GM19193 (cell line): ENCODE results near the gene IMPG2.

ENCODE experiments used
- POLR2A ChIP-seq: IDR thresholded peaks from 4 replicates; pipeline ENCODE4 v1.6.1; 2011; ENCODE audit not compliant: insufficient read depth, insufficient read length; ENCODE audit errors: extremely low read depth

Gene IMPG2

DNA sequence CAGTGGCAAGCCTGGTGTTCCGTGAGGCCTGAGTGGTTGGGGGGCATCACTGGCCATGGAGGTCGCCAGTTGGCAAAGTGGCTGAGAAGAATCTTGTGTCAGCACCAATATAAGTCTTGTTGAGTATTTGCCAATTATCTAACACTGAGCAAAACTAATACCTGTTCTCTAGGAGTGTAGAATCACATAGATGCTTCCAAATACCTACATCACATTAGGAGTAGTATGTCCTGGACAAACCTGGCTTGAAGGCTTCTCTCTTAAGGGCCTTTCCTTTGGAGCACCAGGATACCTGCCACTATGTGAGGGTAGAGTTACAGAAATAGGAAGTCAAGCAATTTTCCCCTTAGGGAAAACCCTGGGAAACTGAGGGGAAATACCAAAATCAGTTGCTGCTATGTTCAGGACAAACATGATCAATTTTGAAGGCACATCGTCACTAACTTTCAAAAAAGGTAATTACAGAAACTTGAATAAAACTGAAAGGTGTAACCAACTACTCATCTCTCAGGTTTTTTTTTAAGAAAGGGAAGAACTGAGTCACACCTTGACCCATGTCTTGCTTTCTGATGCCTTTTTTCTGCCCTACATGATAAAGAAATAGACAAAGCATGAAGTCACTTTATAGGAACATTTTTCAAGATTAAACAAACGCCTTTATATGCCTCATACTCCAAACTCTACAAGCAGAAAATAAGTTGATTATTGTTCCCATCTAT, 100.4 kb downstream of the IMPG2 start:
- no peak for TF ChIP-seq POLR2A

DNA sequence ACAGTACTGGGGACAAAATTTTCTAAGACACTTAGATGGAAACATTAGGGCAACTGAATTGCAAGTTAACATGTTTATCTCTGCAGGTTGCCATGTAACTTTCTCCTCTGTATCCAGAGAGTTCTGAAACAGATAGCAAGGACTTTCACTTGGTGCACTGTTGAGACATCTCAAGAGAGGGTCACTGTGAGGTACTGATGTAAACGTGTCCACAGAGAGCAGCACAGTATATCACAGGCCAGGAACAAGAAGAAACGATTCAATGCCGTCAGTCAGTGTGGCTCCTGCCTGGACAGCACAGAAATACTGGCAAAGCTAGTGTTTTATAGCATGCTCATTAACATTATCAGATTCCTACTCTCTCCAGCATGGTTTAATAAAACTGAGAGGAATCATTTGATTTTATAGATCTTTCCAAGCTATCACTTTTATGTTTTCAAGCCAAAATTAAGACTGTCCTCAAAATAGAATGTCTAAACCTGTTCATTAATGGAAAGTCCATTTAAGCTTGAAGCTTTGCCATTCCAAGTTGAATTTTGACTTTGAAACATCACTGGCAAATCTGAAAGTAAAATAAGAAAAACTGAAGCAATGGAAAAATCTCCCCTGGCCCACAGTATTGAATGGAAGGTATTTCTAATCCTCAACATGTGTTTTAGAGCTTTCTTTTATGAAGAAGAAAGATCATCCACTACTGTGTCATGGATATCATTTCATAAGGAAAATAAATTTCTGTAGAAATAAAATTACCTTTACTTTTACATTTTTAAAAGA, 102.7 kb downstream of the IMPG2 start:
- TF ChIP-seq POLR2A, result no peak

GRCh38 chr3:101216710-101217465, 103.5 kb downstream of the IMPG2 start:
- no peak for TF ChIP-seq POLR2A

DNA sequence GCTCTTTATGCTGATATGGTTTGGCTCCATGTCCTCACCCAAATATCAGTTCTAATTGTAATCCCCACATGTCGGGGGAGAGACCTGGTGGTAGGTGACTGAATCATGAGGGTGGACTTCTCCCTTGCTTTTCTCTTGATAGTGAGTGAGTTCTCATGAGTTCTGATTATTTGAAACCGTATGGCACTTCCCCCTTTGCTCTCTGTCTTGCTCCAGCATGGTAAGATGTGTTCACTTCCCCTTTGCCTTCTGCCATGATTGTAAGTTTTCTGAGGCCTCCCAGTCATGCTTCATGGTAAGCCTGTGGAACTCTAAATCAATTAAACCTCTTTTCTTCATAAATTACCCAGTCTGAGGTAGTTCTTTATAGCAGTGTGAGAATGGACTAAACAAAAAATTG, 107.6 kb downstream of the IMPG2 start:
- no peak for TF ChIP-seq POLR2A

GRCh38 chr3:101204246-101204645, 116.1 kb downstream of the IMPG2 start:
- no peak for TF ChIP-seq POLR2A

GRCh38 chr3:101203411-101203810, 117.0 kb downstream of the IMPG2 start:
- no peak for TF ChIP-seq POLR2A

- TF ChIP-seq POLR2A, result no peak
Observed at GRCh38 chr3:101202640-101203039, 117.7 kb downstream of the IMPG2 start.

DNA sequence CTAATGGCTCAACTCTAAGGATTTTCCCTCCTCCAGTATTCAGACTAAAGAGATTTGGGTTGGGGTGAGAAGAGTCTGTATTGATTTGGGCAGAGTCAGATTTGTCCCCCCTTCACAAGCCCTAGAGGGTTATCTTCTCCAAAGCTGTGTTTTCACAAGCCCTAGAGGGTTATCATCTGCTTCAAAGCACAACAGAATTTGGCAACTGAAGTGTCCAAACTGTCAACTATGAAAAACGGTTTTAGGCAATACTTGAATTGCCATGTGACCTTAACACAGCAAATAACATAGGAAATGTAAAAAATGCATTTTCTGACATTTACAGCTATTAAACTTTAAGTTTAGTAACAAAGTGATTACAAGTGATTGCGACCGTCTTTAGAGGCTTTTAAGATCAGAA, 119.9 kb downstream of the IMPG2 start:
- no peak for TF ChIP-seq POLR2A

GRCh38 chr3:101195951-101196713, 124.2 kb downstream of the IMPG2 start:
- no peak for TF ChIP-seq POLR2A

GRCh38 chr3:101194392-101194791, 126.0 kb downstream of the IMPG2 start:
- no peak for TF ChIP-seq POLR2A

DNA sequence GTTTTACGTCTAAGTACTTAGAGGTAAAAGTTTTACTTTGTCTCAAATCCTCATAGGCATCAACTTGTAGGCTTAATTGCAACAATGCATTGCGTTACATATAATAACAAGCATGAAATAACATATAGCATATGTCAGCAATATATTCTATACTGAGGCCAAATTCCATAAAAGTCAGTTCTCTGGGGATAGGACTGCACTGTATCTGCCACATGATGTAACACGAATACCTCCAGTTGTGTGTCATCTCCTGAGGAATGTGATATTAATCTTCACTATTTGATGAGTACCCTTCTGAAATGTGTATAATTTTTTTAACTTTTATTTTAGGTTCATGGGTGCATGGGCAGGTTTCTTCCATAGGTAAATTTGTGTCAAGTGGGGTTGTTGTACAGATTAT, 126.4 kb downstream of the IMPG2 start:
- TF ChIP-seq POLR2A, result no peak

DNA sequence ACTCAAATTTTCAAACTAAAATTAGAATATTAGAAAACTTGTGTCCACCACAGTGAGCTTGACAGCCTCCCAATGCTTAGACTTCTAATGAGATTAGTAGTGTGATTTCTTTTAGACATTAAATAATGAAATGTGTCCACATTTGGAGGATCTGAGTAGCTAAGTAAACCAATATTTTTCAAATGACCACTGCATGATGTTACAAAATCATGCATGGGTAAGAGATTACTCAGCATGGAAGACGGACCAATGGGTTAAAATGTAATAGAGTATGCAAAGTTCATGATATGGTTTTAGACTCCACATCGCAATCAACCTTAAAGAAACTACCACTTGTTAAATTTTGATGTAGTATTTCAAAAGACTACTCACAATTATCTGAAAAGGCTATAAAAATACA, 130.6 kb downstream of the IMPG2 start:
- no peak for TF ChIP-seq POLR2A

DNA sequence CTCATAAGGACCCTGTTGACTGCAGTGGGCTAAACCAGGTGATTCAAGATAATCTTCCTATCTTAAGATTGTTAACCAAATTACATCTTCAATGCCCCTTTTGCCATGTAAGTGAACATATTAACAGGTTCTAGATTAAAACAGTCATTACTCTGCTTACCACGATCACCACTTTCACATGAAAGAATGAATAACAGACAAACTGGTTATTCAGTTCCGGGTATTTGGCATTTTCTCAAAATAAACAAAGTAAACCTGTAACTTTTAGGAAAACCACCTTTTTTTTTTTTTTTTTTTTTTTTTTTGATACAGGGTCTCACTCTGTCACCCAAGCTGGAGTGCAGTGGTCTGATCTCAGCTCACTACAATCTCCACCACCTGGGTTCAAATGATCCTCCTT, 131.2 kb downstream of the IMPG2 start:
- TF ChIP-seq POLR2A, result no peak

DNA sequence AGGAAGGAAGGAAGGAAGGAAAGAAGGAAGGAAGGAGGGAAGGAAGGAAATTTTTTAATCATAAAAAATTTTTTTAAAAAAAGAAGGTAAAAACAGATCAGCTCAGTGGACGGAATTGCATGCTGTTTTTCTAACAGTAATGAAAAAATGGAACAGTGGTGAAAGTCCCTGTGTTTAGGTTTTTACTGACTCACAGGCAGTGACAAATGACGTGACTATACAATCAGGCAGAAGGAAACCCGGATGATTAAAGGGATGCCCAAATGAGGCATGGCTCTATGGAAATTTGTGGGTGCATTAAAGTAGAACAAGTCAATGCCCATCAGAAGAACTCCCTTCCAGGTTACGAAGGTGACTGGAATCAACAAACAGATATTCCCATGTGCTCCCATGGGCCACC, 135.0 kb downstream of the IMPG2 start:
- TF ChIP-seq POLR2A, result no peak

DNA sequence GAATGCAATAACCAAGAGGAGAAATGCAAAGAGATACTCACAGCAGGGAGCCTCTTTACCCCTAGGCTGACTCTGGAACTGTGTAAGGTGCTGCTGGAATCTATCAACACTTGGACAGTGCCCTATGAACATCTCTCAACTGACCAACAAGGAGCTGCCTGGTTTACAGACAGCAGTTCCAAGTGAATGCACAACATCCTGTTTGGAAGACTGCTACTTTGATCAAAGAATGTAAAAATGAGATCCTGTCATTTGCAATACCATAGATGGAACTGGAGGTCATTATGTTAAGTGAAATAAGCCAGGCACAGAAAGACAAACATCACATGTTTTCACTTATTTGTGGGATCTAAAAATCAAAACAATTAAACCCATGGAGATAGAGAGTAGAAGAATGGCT, 136.3 kb downstream of the IMPG2 start:
- TF ChIP-seq POLR2A, result no peak
